Measurements from ENCODE around the gene RNF31.

The RNF31 gene

GRCh38 chr14:24117179-24117578, 30.1 kb upstream of the RNF31 start:
- no peak for FAIRE-seq

GRCh38 chr14:24119691-24120090, 27.6 kb upstream of the RNF31 start:
- FAIRE-seq, result no peak

GRCh38 chr14:24121210-24121609, 26.1 kb upstream of the RNF31 start:
- no peak for FAIRE-seq

GRCh38 chr14:24122416-24122815, 24.9 kb upstream of the RNF31 start:
- FAIRE-seq, result no peak

- no peak for FAIRE-seq
Measured at GRCh38 chr14:24122898-24123297, 24.4 kb upstream of the RNF31 start.

GRCh38 chr14:24123424-24124417, 23.6 kb upstream of the RNF31 start:
- no peak for FAIRE-seq

- FAIRE-seq, result no peak
Measured at GRCh38 chr14:24126939-24127338, 20.4 kb upstream of the RNF31 start.

GRCh38 chr14:24127673-24128072, 19.6 kb upstream of the RNF31 start:
- FAIRE-seq, result no peak

GRCh38 chr14:24129410-24129998, 17.8 kb upstream of the RNF31 start:
- no peak for FAIRE-seq

- FAIRE-seq, result no peak
Measured at GRCh38 chr14:24130380-24130716, 16.9 kb upstream of the RNF31 start, which contains the start of gene FITM1. TSS of gene FITM1 (plus strand) at chr14:24130659. CDS start at chr14:24131564, 905 bp downstream.

GRCh38 chr14:24130717-24131548, 16.4 kb upstream of the RNF31 start:
- FAIRE-seq, result no peak

- FAIRE-seq, result no peak
Measured at GRCh38 chr14:24131549-24131966, 15.7 kb upstream of the RNF31 start.

- FAIRE-seq, result no peak
Measured at GRCh38 chr14:24132061-24132685, 15.1 kb upstream of the RNF31 start.

- no peak for FAIRE-seq
Measured at GRCh38 chr14:24132976-24133375, 14.3 kb upstream of the RNF31 start.

- no peak for FAIRE-seq
Measured at GRCh38 chr14:24133735-24134134, 13.6 kb upstream of the RNF31 start.

- FAIRE-seq, result no peak
Measured at GRCh38 chr14:24135584-24135833, 11.8 kb upstream of the RNF31 start.

GRCh38 chr14:24135834-24136683, 11.2 kb upstream of the RNF31 start, which contains the start of gene PSME1:
TSS of gene PSME1 (plus strand) at chr14:24136194. CDS start at chr14:24136263, 69 bp downstream.
- FAIRE-seq, result no peak

- no peak for FAIRE-seq
Measured at GRCh38 chr14:24136684-24137528, 10.4 kb upstream of the RNF31 start.

- FAIRE-seq, result no peak
Measured at GRCh38 chr14:24137529-24138395, 9.5 kb upstream of the RNF31 start.

Measured in endometrium (tissue), 2 donors.